Breast epithelium (tissue), 4 donors: Measurements from ENCODE around the gene ANKH. TPM values are rescaled to one million over a fixed set of nuclear protein-coding genes. Genes with fewer than 3 reads are reported as not detected.

Experiments
- DNase-seq, 2 donors: peaks; one replicate each; pipeline ENCODE4 v3.0.0-alpha.2; 2019; ENCODE audit warnings: low spot score in 2 of 2
- H3K27ac ChIP-seq, 2 donors: fragments of 200-600 bp; sonication (generic) in 1 of 2; one replicate each; pipeline ENCODE4 v1.5.1; 2016 to 2019; ENCODE audit warnings: mild to moderate bottlenecking in 1 of 2
- H3K27me3 ChIP-seq, 2 donors: fragments of 200-600 bp; sonication (generic) in 1 of 2; one replicate each; pipeline versions ENCODE4 v1.5.1 to v1.6.0; 2017 to 2019; ENCODE audit warnings: control low read depth in 1 of 2, mild to moderate bottlenecking in 1 of 2
- H3K36me3 ChIP-seq: fragments of 200-600 bp; one replicate; pipeline ENCODE4 v1.5.1; 2019
- H3K4me1 ChIP-seq, 2 donors: fragments of 200-600 bp; sonication (generic); one replicate each; pipeline ENCODE4 v1.5.1; 2016 to 2019; ENCODE audit warnings: control low read depth in 1 of 2
- H3K4me3 ChIP-seq, 3 donors: fragments of 200-600 bp; sonication (generic); 1 replicate in 2 of 3; 2 replicates in 1 of 3; pipeline ENCODE4 v1.5.1; 2016 to 2019; ENCODE audit warnings: mild to moderate bottlenecking in 3 of 3, moderate library complexity in 2 of 3
- H3K9me3 ChIP-seq, 2 donors: fragments of 200-600 bp; sonication (generic) in 1 of 2; one replicate each; pipeline ENCODE4 v1.5.1; 2016 to 2019; ENCODE audit warnings: control low read depth in 1 of 2
- POLR2A ChIP-seq: fragments of 450-650 bp; IDR thresholded peaks from one replicate; pipeline ENCODE4 v1.6.1; 2016; ENCODE audit warnings: antibody characterized with exemption, mild to moderate bottlenecking, moderate library complexity
- POLR2AphosphoS5 ChIP-seq, 3 donors: sonication (generic); formaldehyde crosslinking; IDR thresholded peaks; one replicate each; pipeline ENCODE4 v1.6.1; 2017; ENCODE audit warnings: antibody characterized with exemption in 3 of 3
- intact Hi-C: fragments of 100-400 bp; cut with DNase I; formaldehyde crosslinking; loops from one replicate; pipeline ENCODE4 v1.15.1; 2023; ENCODE audit warnings: low total_unique reads
- total RNA-seq, 3 donors: library from RNA; depleted of rRNA; stranded (reverse); fragments of >200 nt; gene quantifications; one replicate each; pipeline ENCODE4 v1.1.0, GENCODE V29; 2016
- TF ChIP-seq, protein P1 (sequence below), 3 donors: fragments of 450-650 bp; IDR thresholded peaks; one replicate each; pipeline ENCODE4 v1.5.1; 2016 to 2017; ENCODE audit warnings: antibody characterized with exemption in 3 of 3, mild to moderate bottlenecking in 3 of 3, moderate library complexity in 3 of 3

The ANKH gene
- total RNA-seq, 3 donors from 2014 or later: 31.5 to 83.1 (median 52.1) TPM

GRCh38 chr5:14665949-14666348 lies 205.6 kb downstream of the ANKH start:
- no peak overlapping the region for H3K27ac ChIP-seq
- no peaks in the 10 kb centered on the region for H3K36me3 ChIP-seq
- no peak for DNase-seq
- peak overlapping the region; percentile 69 to 96 (median 76) for H3K4me3 ChIP-seq
- TF ChIP-seq, protein P1, sequence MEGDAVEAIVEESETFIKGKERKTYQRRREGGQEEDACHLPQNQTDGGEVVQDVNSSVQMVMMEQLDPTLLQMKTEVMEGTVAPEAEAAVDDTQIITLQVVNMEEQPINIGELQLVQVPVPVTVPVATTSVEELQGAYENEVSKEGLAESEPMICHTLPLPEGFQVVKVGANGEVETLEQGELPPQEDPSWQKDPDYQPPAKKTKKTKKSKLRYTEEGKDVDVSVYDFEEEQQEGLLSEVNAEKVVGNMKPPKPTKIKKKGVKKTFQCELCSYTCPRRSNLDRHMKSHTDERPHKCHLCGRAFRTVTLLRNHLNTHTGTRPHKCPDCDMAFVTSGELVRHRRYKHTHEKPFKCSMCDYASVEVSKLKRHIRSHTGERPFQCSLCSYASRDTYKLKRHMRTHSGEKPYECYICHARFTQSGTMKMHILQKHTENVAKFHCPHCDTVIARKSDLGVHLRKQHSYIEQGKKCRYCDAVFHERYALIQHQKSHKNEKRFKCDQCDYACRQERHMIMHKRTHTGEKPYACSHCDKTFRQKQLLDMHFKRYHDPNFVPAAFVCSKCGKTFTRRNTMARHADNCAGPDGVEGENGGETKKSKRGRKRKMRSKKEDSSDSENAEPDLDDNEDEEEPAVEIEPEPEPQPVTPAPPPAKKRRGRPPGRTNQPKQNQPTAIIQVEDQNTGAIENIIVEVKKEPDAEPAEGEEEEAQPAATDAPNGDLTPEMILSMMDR (IDR thresholded peaks at IDR 0.05): no peak
- no peak for TF ChIP-seq POLR2A
- TF ChIP-seq POLR2AphosphoS5 (IDR thresholded peaks at IDR 0.05): no peak
- H3K4me1 ChIP-seq: peaks cover 0 to 11% of the 10 kb centered on the region in 2 donors
- intact Hi-C loops: no loop called here
- no peaks in the 10 kb centered on the region for H3K9me3 ChIP-seq
- no peaks in the 10 kb centered on the region for H3K27me3 ChIP-seq

- Histone ChIP-seq H3K27me3 (no peaks in the 10 kb centered on the region), H3K4me1 (peaks cover 0 to 11% of the 10 kb centered on the region in 2 donors), H3K36me3 (no peaks in the 10 kb centered on the region), H3K4me3 (peak overlapping the region; percentile 69 to 96 (median 76)), H3K9me3 (no peaks in the 10 kb centered on the region), H3K27ac (peak overlapping the region; percentile 91 to 95)
- intact Hi-C loops: no loop called here
- DNase-seq: no peak
- TF ChIP-seq POLR2A (no peak), POLR2AphosphoS5 (IDR thresholded peaks at IDR 0.05) (no peak)
- TF ChIP-seq, protein P1 (IDR thresholded peaks at IDR 0.05): no peak
These were observed 206.3 kb downstream of the ANKH start for GRCh38 chr5:14665101-14665822.

GRCh38 chr5:14664270-14665100 lies 207.1 kb downstream of the ANKH start, which contains the start of gene OTULIN:
Gene OTULIN, plus strand, starts transcription at chr5:14664718. Its CDS starts 108 bp downstream, at chr5:14664826.
- intact Hi-C loops: no loop called here
- Histone ChIP-seq H3K9me3 (no peaks in the 10 kb centered on the region), H3K27me3 (no peaks in the 10 kb centered on the region), H3K27ac (peak within 1 kb of the TSS; percentile 91 to 95), H3K4me3 (peak within 1 kb of the TSS; percentile 69 to 96 (median 76)), H3K4me1 (peaks cover 0 to 11% of the 10 kb centered on the region in 2 donors), H3K36me3 (no peaks in the 10 kb centered on the region)
- peak; percentile 75 to 88 (median 80) for TF ChIP-seq POLR2AphosphoS5 (IDR thresholded peaks at IDR 0.05)
- TF ChIP-seq, protein P1 (IDR thresholded peaks at IDR 0.05): no peak
- TF ChIP-seq POLR2A: peak; percentile 75
- peak; percentile 78 for DNase-seq

GRCh38 chr5:14663734-14664269 lies 207.8 kb downstream of the ANKH start:
- DNase-seq: peak in 1 of 2 donors; percentile 22
- TF ChIP-seq POLR2AphosphoS5 (IDR thresholded peaks at IDR 0.05): no peak
- TF ChIP-seq POLR2A: no peak
- TF ChIP-seq, protein P1 (IDR thresholded peaks at IDR 0.05): no peak
- Histone ChIP-seq H3K4me3 (peak overlapping the region; percentile 69 to 96 (median 76)), H3K36me3 (no peaks in the 10 kb centered on the region), H3K4me1 (peaks cover 0 to 11% of the 10 kb centered on the region in 2 donors), H3K27me3 (no peaks in the 10 kb centered on the region), H3K27ac (peak overlapping the region; percentile 91 to 95), H3K9me3 (no peaks in the 10 kb centered on the region)
- intact Hi-C loops: no loop called here
